HepG2 (cell line): ENCODE data around the gene ESF1. TPM values are rescaled to one million over a fixed set of nuclear protein-coding genes. Genes with fewer than 3 reads are reported as not detected.
A peak's percentile ranks its signal among the peaks of the same experiment; 100 is the strongest.

Source experiments
- BCLAF1 ChIP-seq: fragments of 450-650 bp; IDR thresholded peaks from 2 replicates; pipeline ENCODE4 v1.6.1; 2017; ENCODE audit warnings: mild to moderate bottlenecking
- CBX5 ChIP-seq: sonication (generic); formaldehyde crosslinking; IDR thresholded peaks from 2 replicates; pipeline ENCODE4 v1.4.0; 2020; ENCODE audit warnings: missing genetic modification reagents, borderline replicate concordance
- CHD4 ChIP-seq: fragments of 200-600 bp; sonication (generic); IDR thresholded peaks from 2 replicates; pipeline ENCODE4 v1.7.0; 2017; ENCODE audit warnings: mild to moderate bottlenecking, low read length, borderline replicate concordance
- CREB1 ChIP-seq, 2 experiments: fragments of 450-650 bp in 1 of 2; IDR thresholded peaks; 2 replicates each; pipeline ENCODE4 v1.6.1; 2016 to 2017; ENCODE audit warnings: control low read depth in 1 of 2, mild to moderate bottlenecking in 1 of 2, missing compliant biosample characterization in 1 of 2, missing genetic modification characterization in 1 of 2
- GTF3A ChIP-seq: sonication (generic); formaldehyde crosslinking; conservative IDR thresholded peaks from 2 replicates; pipeline ENCODE4 v1.4.0; 2020; ENCODE audit warnings: mild to moderate bottlenecking, missing genetic modification reagents
- IKZF4 ChIP-seq: sonication (generic); formaldehyde crosslinking; IDR thresholded peaks from 2 replicates; pipeline ENCODE4 v1.5.1; 2020; ENCODE audit warnings: borderline replicate concordance, mild to moderate bottlenecking, low read depth, missing genetic modification reagents; ENCODE audit errors: not compliant biosample characterization
- KLF13 ChIP-seq: sonication (generic); formaldehyde crosslinking; IDR thresholded peaks from 2 replicates; pipeline ENCODE4 v1.4.0; 2020; ENCODE audit warnings: mild to moderate bottlenecking, missing genetic modification reagents
- NCOA5 ChIP-seq: sonication (generic); formaldehyde crosslinking; IDR thresholded peaks from 2 replicates; pipeline ENCODE4 v1.4.0; 2020; ENCODE audit warnings: missing genetic modification reagents
- NONO ChIP-seq, 2 experiments: fragments of 450-650 bp in 1 of 2; sonication (generic) in 1 of 2; formaldehyde crosslinking in 1 of 2; IDR thresholded peaks in 1 of 2; conservative IDR thresholded peaks in 1 of 2; 2 replicates each; pipeline versions ENCODE4 v1.6.1 to v1.8.0; 2017 to 2022; ENCODE audit warnings: mild to moderate bottlenecking in 1 of 2, missing genetic modification reagents in 1 of 2, moderate library complexity in 1 of 2
- PHF21A ChIP-seq: sonication (generic); formaldehyde crosslinking; IDR thresholded peaks from 2 replicates; pipeline ENCODE4 v1.5.0; 2020; ENCODE audit warnings: mild to moderate bottlenecking, missing genetic modification reagents
- REL ChIP-seq: sonication (generic); formaldehyde crosslinking; conservative IDR thresholded peaks from 2 replicates; pipeline ENCODE4 v1.8.0; 2022; ENCODE audit warnings: mild to moderate bottlenecking, missing genetic modification reagents, moderate library complexity
- SMARCC2 ChIP-seq: fragments of 450-650 bp; IDR thresholded peaks from 2 replicates; pipeline ENCODE4 v1.6.1; 2017; ENCODE audit warnings: antibody characterized with exemption, mild to moderate bottlenecking
- SP140L ChIP-seq: sonication (generic); formaldehyde crosslinking; IDR thresholded peaks from 2 replicates; pipeline ENCODE4 v1.4.0; 2020; ENCODE audit warnings: missing genetic modification reagents, borderline replicate concordance
- TGIF2 ChIP-seq: IDR thresholded peaks from 2 replicates; pipeline ENCODE4 v1.6.1; 2016; ENCODE audit warnings: control low read depth, missing compliant biosample characterization
- ZNF556 ChIP-seq: sonication (generic); formaldehyde crosslinking; IDR thresholded peaks from 2 replicates; pipeline ENCODE4 v1.4.0; 2020; ENCODE audit warnings: mild to moderate bottlenecking, missing genetic modification reagents, borderline replicate concordance
- ZNF570 ChIP-seq: sonication (generic); formaldehyde crosslinking; IDR thresholded peaks from 2 replicates; pipeline ENCODE4 v1.4.0; 2020; ENCODE audit warnings: mild to moderate bottlenecking, missing genetic modification reagents, borderline replicate concordance
- ZNF615 ChIP-seq: sonication (generic); formaldehyde crosslinking; IDR thresholded peaks from 2 replicates; pipeline ENCODE4 v1.5.0; 2020; ENCODE audit warnings: mild to moderate bottlenecking, missing genetic modification reagents, borderline replicate concordance
- ZNF773 ChIP-seq: sonication (generic); formaldehyde crosslinking; IDR thresholded peaks from 2 replicates; pipeline ENCODE4 v1.4.0; 2020; ENCODE audit warnings: missing genetic modification reagents, borderline replicate concordance
- ZNF891 ChIP-seq: sonication (generic); formaldehyde crosslinking; IDR thresholded peaks from 2 replicates; pipeline ENCODE4 v1.5.0; 2020; ENCODE audit warnings: mild to moderate bottlenecking, missing genetic modification reagents
- ZSCAN9 ChIP-seq: IDR thresholded peaks from 2 replicates; pipeline ENCODE4 v1.6.1; 2016; ENCODE audit warnings: borderline replicate concordance
- ZZZ3 ChIP-seq: sonication (generic); formaldehyde crosslinking; IDR thresholded peaks from 2 replicates; pipeline ENCODE4 v1.4.0; 2020; ENCODE audit warnings: missing genetic modification reagents, mild to moderate bottlenecking, borderline replicate concordance
- polyA plus RNA-seq, 8 experiments: library from polyadenylated mRNA; depleted of rRNA in 3 of 8; stranded (reverse) in 7 of 8; unstranded in 1 of 8; fragments of >200 nt; fragmentation: Illumina TruSeq in 4 of 8; extraction: Trizol in 4 of 8; gene quantifications; 2 replicates each; pipeline versions ENCODE4 v1.2.1 to v1.2.3, GENCODE V29; 2011 to 2016; ENCODE audit warnings: low read depth in 4 of 8, missing spikeins in 1 of 8, mixed read lengths in 1 of 8; ENCODE audit not compliant: insufficient read depth in 1 of 8
- total RNA-seq, 5 experiments: library from RNA; depleted of rRNA; stranded (reverse); fragments of >200 nt; fragmentation: Illumina TruSeq; extraction: Trizol; gene quantifications; 2 replicates each; pipeline ENCODE4 v1.2.3, GENCODE V29; 2016; ENCODE audit warnings: low read depth in 1 of 5
- TF ChIP-seq, protein P1 (sequence below): sonication (generic); formaldehyde crosslinking; IDR thresholded peaks from 2 replicates; pipeline ENCODE4 v1.4.0; 2020; ENCODE audit warnings: missing genetic modification reagents
- TF ChIP-seq, protein P2 (sequence below): IDR thresholded peaks from 2 replicates; pipeline ENCODE4 v1.6.1; 2016; ENCODE audit warnings: mild to moderate bottlenecking, missing biosample characterization, missing genetic modification reagents

Gene ESF1
- total and polyA plus RNA-seq, 2 of the 13 experiments (the other 11 are each of a cell fraction or from before 2014, with no cell fraction given), result 7.3 to 66.9 TPM

GRCh38 chr20:13788167-13788834, 3.6 kb upstream of the ESF1 start (continued):
- TF ChIP-seq GTF3A, result no peak
- TF ChIP-seq IKZF4, result no peak
- TF ChIP-seq ZNF773 (CRISPR knock-in tag), result no peak
- TF ChIP-seq ZNF891, result no peak
- TF ChIP-seq ZNF556 (CRISPR knock-in tag), result no peak
- TF ChIP-seq TGIF2 (CRISPR knock-in tag), result no peak
- TF ChIP-seq, protein P1, sequence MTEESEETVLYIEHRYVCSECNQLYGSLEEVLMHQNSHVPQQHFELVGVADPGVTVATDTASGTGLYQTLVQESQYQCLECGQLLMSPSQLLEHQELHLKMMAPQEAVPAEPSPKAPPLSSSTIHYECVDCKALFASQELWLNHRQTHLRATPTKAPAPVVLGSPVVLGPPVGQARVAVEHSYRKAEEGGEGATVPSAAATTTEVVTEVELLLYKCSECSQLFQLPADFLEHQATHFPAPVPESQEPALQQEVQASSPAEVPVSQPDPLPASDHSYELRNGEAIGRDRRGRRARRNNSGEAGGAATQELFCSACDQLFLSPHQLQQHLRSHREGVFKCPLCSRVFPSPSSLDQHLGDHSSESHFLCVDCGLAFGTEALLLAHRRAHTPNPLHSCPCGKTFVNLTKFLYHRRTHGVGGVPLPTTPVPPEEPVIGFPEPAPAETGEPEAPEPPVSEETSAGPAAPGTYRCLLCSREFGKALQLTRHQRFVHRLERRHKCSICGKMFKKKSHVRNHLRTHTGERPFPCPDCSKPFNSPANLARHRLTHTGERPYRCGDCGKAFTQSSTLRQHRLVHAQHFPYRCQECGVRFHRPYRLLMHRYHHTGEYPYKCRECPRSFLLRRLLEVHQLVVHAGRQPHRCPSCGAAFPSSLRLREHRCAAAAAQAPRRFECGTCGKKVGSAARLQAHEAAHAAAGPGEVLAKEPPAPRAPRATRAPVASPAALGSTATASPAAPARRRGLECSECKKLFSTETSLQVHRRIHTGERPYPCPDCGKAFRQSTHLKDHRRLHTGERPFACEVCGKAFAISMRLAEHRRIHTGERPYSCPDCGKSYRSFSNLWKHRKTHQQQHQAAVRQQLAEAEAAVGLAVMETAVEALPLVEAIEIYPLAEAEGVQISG (CRISPR knock-in tag), result no peak
- no peak for TF ChIP-seq ZZZ3
- TF ChIP-seq SP140L, result no peak
- no peak for TF ChIP-seq KLF13 (CRISPR knock-in tag)
- no peak for TF ChIP-seq SMARCC2
- no peak for TF ChIP-seq CBX5 (CRISPR knock-in tag)
- TF ChIP-seq ZNF615, result no peak
- TF ChIP-seq BCLAF1, result no peak
- no peak for TF ChIP-seq ZNF570 (CRISPR knock-in tag)
- TF ChIP-seq CHD4, result peak; percentile 66; the same call in 1 of the 2 replicates
- TF ChIP-seq PHF21A (CRISPR knock-in tag), result no peak
- TF ChIP-seq CREB1 (IDR thresholded peaks at IDR 0.05), result no peak
- no peak for TF ChIP-seq CREB1 (CRISPR knock-in tag; IDR thresholded peaks at IDR 0.05)
- no peak for TF ChIP-seq NCOA5
- TF ChIP-seq ZSCAN9 (CRISPR knock-in tag), result no peak
- TF ChIP-seq, protein P2, sequence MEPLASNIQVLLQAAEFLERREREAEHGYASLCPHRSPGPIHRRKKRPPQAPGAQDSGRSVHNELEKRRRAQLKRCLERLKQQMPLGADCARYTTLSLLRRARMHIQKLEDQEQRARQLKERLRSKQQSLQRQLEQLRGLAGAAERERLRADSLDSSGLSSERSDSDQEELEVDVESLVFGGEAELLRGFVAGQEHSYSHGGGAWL (CRISPR knock-in tag), result no peak
- TF ChIP-seq NONO (IDR thresholded peaks at IDR 0.05), result no peak
- TF ChIP-seq NONO (CRISPR knock-in tag; conservative IDR thresholded peaks at IDR 0.05), result no peak
- TF ChIP-seq REL (CRISPR knock-in tag), result no peak
